Upper lobe of left lung (tissue), 6 donors: ENCODE measurements around the gene TENM3. TPM values are rescaled to one million over a fixed set of nuclear protein-coding genes. Genes with fewer than 3 reads are reported as not detected.

ENCODE experiments used
- ATAC-seq, 2 donors: fragments of 200-7000 bp; cut with Tn5 transposase; one replicate each; pipeline ENCODE4 v1.9.1; 2022; ENCODE audit warnings: mild to moderate bottlenecking in 2 of 2, moderate library complexity in 2 of 2; ENCODE audit not compliant: low FRiP score in 2 of 2
- DNase-seq, 2 donors: peaks; one replicate each; pipeline ENCODE4 v3.0.0-alpha.2; 2019 to 2020
- H3K27ac ChIP-seq, 4 donors: fragments of 200-600 bp; sonication (generic); one replicate each; pipeline ENCODE4 v1.5.1; 2016 to 2019
- H3K27me3 ChIP-seq, 4 donors: fragments of 200-600 bp; sonication (generic); one replicate each; pipeline ENCODE4 v1.5.1; 2017 to 2019
- H3K36me3 ChIP-seq, 4 donors: fragments of 200-600 bp; sonication (generic); one replicate each; pipeline ENCODE4 v1.5.1; 2016 to 2019
- H3K4me1 ChIP-seq, 4 donors: fragments of 200-600 bp; sonication (generic); one replicate each; pipeline ENCODE4 v1.5.1; 2018 to 2019
- H3K4me3 ChIP-seq, 4 donors: fragments of 200-600 bp; sonication (generic); one replicate each; pipeline ENCODE4 v1.5.1; 2017 to 2019; ENCODE audit warnings: mild to moderate bottlenecking in 2 of 4, moderate library complexity in 1 of 4
- H3K9me3 ChIP-seq, 4 donors: fragments of 200-600 bp; sonication (generic); one replicate each; pipeline ENCODE4 v1.5.1; 2018 to 2019
- EP300 ChIP-seq, 4 donors: sonication (generic); formaldehyde crosslinking; IDR thresholded peaks; one replicate each; pipeline ENCODE4 v1.5.1; 2017; ENCODE audit warnings: antibody characterized with exemption in 4 of 4, control low read depth in 2 of 4
- POLR2A ChIP-seq, 4 donors: fragments of 450-650 bp; IDR thresholded peaks; one replicate each; pipeline ENCODE4 v1.5.1; 2016 to 2017; ENCODE audit warnings: antibody characterized with exemption in 4 of 4, mild to moderate bottlenecking in 2 of 4
- POLR2AphosphoS5 ChIP-seq, 2 donors: sonication (generic); formaldehyde crosslinking; IDR thresholded peaks; one replicate each; pipeline ENCODE4 v1.5.1; 2017; ENCODE audit warnings: antibody characterized with exemption in 2 of 2
- WGBS, 2 donors: methylation state at CpG; one replicate each; pipeline ENCODE4 v1.1.5; 2017 to 2018; 5-methylcytosine and 5-hydroxymethylcytosine counted together
- total RNA-seq, 6 donors: library from RNA; depleted of rRNA in 4 of 6; stranded (reverse); fragments of >200 nt in 4 of 6; gene quantifications; one replicate each; pipeline versions ENCODE4 v1.1.0 to v1.2.1, GENCODE V29; 2016 to 2021
- TF ChIP-seq, protein P1 (sequence below), 6 experiments: fragments of 450-650 bp in 4 of 6; fragments of 200-600 bp in 2 of 6; sonication (generic) in 2 of 6; IDR thresholded peaks; one replicate each; pipeline ENCODE4 v1.5.1; 2016 to 2019; ENCODE audit warnings: antibody characterized with exemption in 6 of 6
- donor health status: DM: no; HTN: no; CAD: no; lungs with moderate emphysema.
- donor health status: DM: no; HTN: yes; CAD: no; lungs with severe emphysema.

TENM3 gene
- total RNA-seq, 6 donors from 2014 or later, result 0.33 to 7.1 (median 1.1) TPM

DNA sequence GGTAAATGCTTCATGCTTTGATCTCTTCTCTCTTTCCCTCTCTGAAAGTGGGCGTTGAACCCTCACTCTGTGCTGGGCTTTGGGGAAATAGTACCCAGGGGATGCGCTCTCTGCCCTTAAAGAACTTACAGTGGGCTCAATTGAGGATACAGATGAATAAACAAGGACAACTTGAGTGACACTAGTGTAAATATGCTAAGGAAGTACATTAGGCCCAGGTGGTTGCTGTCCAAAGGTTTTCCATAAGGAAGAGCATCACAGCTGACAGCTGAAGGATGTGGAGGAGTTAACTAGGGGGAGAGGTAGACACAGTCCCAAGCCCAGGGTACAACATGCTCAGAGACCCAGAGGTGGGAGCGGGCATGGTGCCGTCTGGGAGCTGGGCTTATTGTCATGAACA, 49.4 kb downstream of the TENM3 start:
- Histone ChIP-seq H3K4me1 (no peaks in the 10 kb centered on the region), H3K9me3 (no peaks in the 10 kb centered on the region), H3K27ac (no peak overlapping the region), H3K27me3 (no peaks in the 10 kb centered on the region), H3K36me3 (no peaks in the 10 kb centered on the region), H3K4me3 (no peak overlapping the region)
- DNase-seq (no peak), ATAC-seq (no peak)
- 63 to 79% methylated on average over 4 of the region's 4 CpGs for WGBS, 2 donors
- no peak for TF ChIP-seq POLR2A (IDR thresholded peaks at IDR 0.05)
- no peak for TF ChIP-seq POLR2AphosphoS5 (IDR thresholded peaks at IDR 0.05)
- TF ChIP-seq, protein P1, sequence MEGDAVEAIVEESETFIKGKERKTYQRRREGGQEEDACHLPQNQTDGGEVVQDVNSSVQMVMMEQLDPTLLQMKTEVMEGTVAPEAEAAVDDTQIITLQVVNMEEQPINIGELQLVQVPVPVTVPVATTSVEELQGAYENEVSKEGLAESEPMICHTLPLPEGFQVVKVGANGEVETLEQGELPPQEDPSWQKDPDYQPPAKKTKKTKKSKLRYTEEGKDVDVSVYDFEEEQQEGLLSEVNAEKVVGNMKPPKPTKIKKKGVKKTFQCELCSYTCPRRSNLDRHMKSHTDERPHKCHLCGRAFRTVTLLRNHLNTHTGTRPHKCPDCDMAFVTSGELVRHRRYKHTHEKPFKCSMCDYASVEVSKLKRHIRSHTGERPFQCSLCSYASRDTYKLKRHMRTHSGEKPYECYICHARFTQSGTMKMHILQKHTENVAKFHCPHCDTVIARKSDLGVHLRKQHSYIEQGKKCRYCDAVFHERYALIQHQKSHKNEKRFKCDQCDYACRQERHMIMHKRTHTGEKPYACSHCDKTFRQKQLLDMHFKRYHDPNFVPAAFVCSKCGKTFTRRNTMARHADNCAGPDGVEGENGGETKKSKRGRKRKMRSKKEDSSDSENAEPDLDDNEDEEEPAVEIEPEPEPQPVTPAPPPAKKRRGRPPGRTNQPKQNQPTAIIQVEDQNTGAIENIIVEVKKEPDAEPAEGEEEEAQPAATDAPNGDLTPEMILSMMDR (IDR thresholded peaks at IDR 0.05), result no peak
- TF ChIP-seq EP300 (IDR thresholded peaks at IDR 0.05), result no peak

DNA sequence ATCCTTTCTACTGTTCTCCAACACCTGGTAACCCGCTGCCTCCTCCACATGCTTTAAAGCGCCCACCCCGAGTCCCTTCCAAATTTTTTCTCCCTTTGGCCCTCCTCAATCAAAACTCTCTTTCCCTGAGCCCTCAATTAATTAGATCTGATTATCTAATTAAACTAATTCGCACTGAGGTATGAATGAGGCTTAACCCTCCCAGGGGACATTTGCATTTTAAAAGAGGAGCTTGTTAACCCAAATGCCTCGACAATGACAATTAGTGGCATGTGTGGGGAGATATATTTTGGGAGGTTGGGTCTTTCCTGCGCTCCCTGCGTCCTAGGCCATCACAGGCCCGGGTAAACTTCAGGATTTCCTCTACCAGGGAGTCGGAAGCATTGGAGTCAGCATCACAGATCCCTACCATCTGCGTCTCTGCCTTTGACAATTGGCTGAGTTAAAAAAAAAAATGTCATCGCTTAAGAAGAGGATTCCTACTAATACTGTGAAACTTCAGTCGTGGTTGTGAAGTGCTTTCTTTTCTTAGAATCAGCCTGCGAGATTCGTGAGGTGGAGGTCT, 50.6 kb downstream of the TENM3 start:
- Histone ChIP-seq H3K36me3 (no peaks in the 10 kb centered on the region), H3K4me1 (no peaks in the 10 kb centered on the region), H3K4me3 (no peak overlapping the region), H3K9me3 (no peaks in the 10 kb centered on the region), H3K27me3 (no peaks in the 10 kb centered on the region), H3K27ac (no peak overlapping the region)
- 61 to 62% methylated on average over 14 of the region's 14 CpGs for WGBS, 2 donors
- TF ChIP-seq, protein P1 (IDR thresholded peaks at IDR 0.05), result no peak
- no peak for TF ChIP-seq POLR2AphosphoS5 (IDR thresholded peaks at IDR 0.05)
- no peak for TF ChIP-seq EP300 (IDR thresholded peaks at IDR 0.05)
- TF ChIP-seq POLR2A (IDR thresholded peaks at IDR 0.05), result no peak
- DNase-seq (no peak), ATAC-seq (no peak)

DNA sequence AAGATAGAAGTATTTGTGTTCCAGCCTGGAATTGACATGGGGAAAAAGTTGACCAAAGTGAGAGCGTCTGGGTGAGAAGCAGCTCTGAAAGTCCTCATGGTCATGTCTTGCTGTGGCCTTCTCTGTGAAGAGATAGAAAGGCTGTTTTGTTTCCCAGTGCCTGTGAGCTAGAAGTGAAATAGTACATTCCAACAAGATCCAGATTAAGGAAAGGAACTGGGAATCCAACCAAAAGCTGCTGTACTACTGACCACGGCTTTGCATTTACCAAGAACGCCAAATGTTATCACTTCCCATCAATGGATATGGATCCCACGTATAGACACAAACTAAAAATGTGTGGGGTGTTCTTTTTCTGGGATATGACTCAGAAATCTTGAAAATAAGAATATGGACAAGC, 51.2 kb downstream of the TENM3 start:
- DNase-seq (no peak), ATAC-seq (no peak)
- TF ChIP-seq EP300 (IDR thresholded peaks at IDR 0.05) (no peak), POLR2AphosphoS5 (IDR thresholded peaks at IDR 0.05) (no peak), POLR2A (IDR thresholded peaks at IDR 0.05) (no peak)
- TF ChIP-seq, protein P1 (IDR thresholded peaks at IDR 0.05), result no peak
- no peaks in the 10 kb centered on the region for H3K9me3 ChIP-seq
- H3K4me3 ChIP-seq, result no peak overlapping the region
- H3K4me1 ChIP-seq, result no peaks in the 10 kb centered on the region
- H3K27ac ChIP-seq, result no peak overlapping the region
- no peaks in the 10 kb centered on the region for H3K27me3 ChIP-seq
- 76 to 84% methylated on average over 4 of the region's 4 CpGs for WGBS, 2 donors
- no peaks in the 10 kb centered on the region for H3K36me3 ChIP-seq

DNA sequence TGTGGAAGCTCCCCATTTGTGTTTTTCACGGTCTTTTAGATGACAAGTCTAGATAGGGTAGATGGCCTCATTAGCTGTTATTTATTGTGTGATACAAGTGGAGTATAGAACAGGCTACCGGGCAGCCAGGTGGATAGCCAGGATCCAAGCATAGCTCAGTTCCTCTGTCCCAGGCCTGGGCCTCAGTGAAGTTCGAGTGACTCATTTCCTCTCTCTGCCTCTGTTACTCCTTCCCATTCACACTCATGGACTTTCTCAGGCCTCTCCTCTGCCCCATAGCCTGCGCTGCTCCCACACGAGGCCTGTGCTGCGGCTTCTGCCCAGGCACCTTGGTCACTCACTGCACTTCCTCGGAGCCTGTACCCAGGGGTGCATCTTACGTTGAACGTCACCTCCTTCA, 54.5 kb downstream of the TENM3 start:
- 75 to 83% methylated on average over 9 of the region's 9 CpGs for WGBS, 2 donors
- H3K4me3 ChIP-seq, result no peak overlapping the region
- H3K27me3 ChIP-seq, result no peaks in the 10 kb centered on the region
- H3K36me3 ChIP-seq, result no peaks in the 10 kb centered on the region
- TF ChIP-seq EP300 (IDR thresholded peaks at IDR 0.05) (no peak), POLR2A (IDR thresholded peaks at IDR 0.05) (no peak)
- TF ChIP-seq, protein P1 (IDR thresholded peaks at IDR 0.05), result no peak
- ATAC-seq (peak in 1 of 2 donors; percentile 26), DNase-seq (no peak)
- H3K9me3 ChIP-seq, result no peaks in the 10 kb centered on the region
- H3K4me1 ChIP-seq, result no peaks in the 10 kb centered on the region
- H3K27ac ChIP-seq, result no peak overlapping the region

DNA sequence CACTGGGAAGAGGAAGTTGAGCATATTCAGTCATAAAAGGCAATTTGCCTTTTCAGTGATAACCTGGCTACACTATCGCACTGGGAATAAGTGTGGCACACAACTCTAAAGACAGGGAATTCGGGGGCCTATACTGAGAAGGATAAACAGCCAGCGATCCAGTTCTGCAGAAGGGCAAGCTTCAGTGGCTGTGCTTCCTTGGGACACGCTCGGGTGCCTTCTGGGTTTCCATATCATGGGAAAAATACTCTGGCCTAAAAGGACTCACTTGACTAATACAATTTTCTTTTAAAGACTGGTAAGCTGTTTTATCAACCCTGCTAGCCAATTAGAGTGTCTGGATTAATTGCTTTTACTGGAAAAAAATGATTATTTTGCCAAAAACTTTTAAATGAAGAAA, 58.5 kb downstream of the TENM3 start:
- DNase-seq (no peak), ATAC-seq (no peak)
- 80 to 92% methylated on average over 5 of the region's 5 CpGs for WGBS, 2 donors
- H3K27ac ChIP-seq, result no peak overlapping the region
- no peak overlapping the region for H3K4me3 ChIP-seq
- no peaks in the 10 kb centered on the region for H3K27me3 ChIP-seq
- TF ChIP-seq EP300 (IDR thresholded peaks at IDR 0.05), result no peak
- TF ChIP-seq POLR2AphosphoS5 (IDR thresholded peaks at IDR 0.05), result no peak
- no peak for TF ChIP-seq POLR2A (IDR thresholded peaks at IDR 0.05)
- TF ChIP-seq, protein P1 (IDR thresholded peaks at IDR 0.05), result no peak
- H3K9me3 ChIP-seq, result no peaks in the 10 kb centered on the region
- no peaks in the 10 kb centered on the region for H3K36me3 ChIP-seq
- no peaks in the 10 kb centered on the region for H3K4me1 ChIP-seq
